ENCODE data around the gene MICAL2. TPM values are rescaled to one million over a fixed set of nuclear protein-coding genes. Genes with fewer than 3 reads are reported as not detected.

Gene MICAL2
- total and polyA plus RNA-seq, 10 of the 15 experiments (the other 5 are each of a cell fraction or from before 2014, with no cell fraction given), result 0.90 to 5.6 (median 2.4) TPM

- ChIA-PET RAD21 (ENCODE audit: unreplicated experiment) (interaction anchor here (1.7 to 3.7 kb wide), 3 partner anchors 62 to 187 kb away, joined by 4 to 22 read pairs (median 19); no protein-coding TSS in a partner anchor), CTCF (interaction anchor here (1.1 to 8.3 kb wide), 10 partner anchors 10 to 188 kb away, joined by 3 to 104 read pairs (median 22); no protein-coding TSS in a partner anchor), POLR2A (no interaction called here), SMC1A (ENCODE audit: uncharacterized antibody, unreplicated experiment) (interaction anchor here (1.0 to 3.1 kb wide), 6 partner anchors 11 to 189 kb away, joined by 3 to 26 read pairs (median 8); no protein-coding TSS in a partner anchor)
- Histone ChIP-seq H3K4me1 (ENCODE audit: control insufficient read depth, insufficient read depth, low read length) (peaks cover 7% of the 10 kb centered on the region), H3K4me2 (ENCODE audit: control insufficient read depth, insufficient read depth) (no peak overlapping the region), H3K27me3 (replicated peaks in 1 of 2; ENCODE audit: control insufficient read depth in 2 of 2, insufficient read depth in 2 of 2, low read length in 1 of 2) (no peaks in the 10 kb centered on the region), H3K27ac (ENCODE audit: control insufficient read depth, insufficient read depth) (no peak overlapping the region), H2AFZ (ENCODE audit: control insufficient read depth, low read depth, low read length) (no peak overlapping the region), H3K79me2 (ENCODE audit: control insufficient read depth, insufficient read depth, low read length) (no peaks in the 10 kb centered on the region), H3K4me3 (no peak overlapping the region), H3K9ac (ENCODE audit: control insufficient read depth, insufficient read depth, low read length) (no peak overlapping the region), H3K9me3 (replicated peaks; ENCODE audit: control insufficient read depth, insufficient read depth, low read length) (no peaks in the 10 kb centered on the region), H4K20me1 (ENCODE audit: control insufficient read depth, insufficient read depth) (no peaks in the 10 kb centered on the region), H3K36me3 (ENCODE audit: control insufficient read depth in 2 of 2, insufficient read depth in 2 of 2, low read length in 1 of 2) (no peaks in the 10 kb centered on the region)
- intact Hi-C loops (cut with micrococcal nuclease; ENCODE audit: unreplicated experiment) (no loop called here), in situ Hi-C loops (cut with MboI) (loop anchor here (5.0 kb wide), 1 partner anchor 188 kb away; no protein-coding TSS in a partner anchor)
- 38% methylated on average over 6 of the region's 6 CpGs for WGBS (ENCODE audit: insufficient coverage, insufficient replicate concordance, low lambda C conversion rate, missing lambda C conversion rate)
- no peak for ATAC-seq
- no peak for DNase-seq (ENCODE audit: low read depth, low spot score)
- FAIRE-seq, result no peak
- no TSS peak for BruUV-seq (replicated peaks)
- TF ChIP-seq FOXM1 (IDR thresholded peaks at IDR 0.05; ENCODE audit: low read depth, low read length), result no peak
- TF ChIP-seq KLF5 (IDR thresholded peaks at IDR 0.05; ENCODE audit: partially characterized antibody), result no peak
- no peak for TF ChIP-seq RELB (IDR thresholded peaks at IDR 0.05; ENCODE audit: low read depth)
- TF ChIP-seq MXI1 (IDR thresholded peaks at IDR 0.05; ENCODE audit: low read depth, low read length), result no peak
- TF ChIP-seq TAF1 (IDR thresholded peaks at IDR 0.05; ENCODE audit: borderline replicate concordance, low read depth, low read length), result no peak
- no peak for TF ChIP-seq ZZZ3 (IDR thresholded peaks at IDR 0.05; ENCODE audit: control insufficient read depth, insufficient read length, low read depth)
- TF ChIP-seq GABPA (IDR thresholded peaks at IDR 0.05; ENCODE audit: low read depth), result no peak
- no peak for TF ChIP-seq ZBTB11 (CRISPR knock-in tag; IDR thresholded peaks at IDR 0.05)
- no peak for TF ChIP-seq PAX8 (IDR thresholded peaks at IDR 0.05)
- TF ChIP-seq REST (IDR thresholded peaks at IDR 0.05; ENCODE audit: low read depth, low read length), result no peak
- no peak for TF ChIP-seq SRF (IDR thresholded peaks at IDR 0.05; ENCODE audit: low read depth in 2 of 2, low read length in 2 of 2)
- TF ChIP-seq MLLT1 (IDR thresholded peaks at IDR 0.05), result no peak
- no peak for TF ChIP-seq NFYA (IDR thresholded peaks at IDR 0.05; ENCODE audit: borderline replicate concordance, low read depth, low read length)
- TF ChIP-seq TCF12 (IDR thresholded peaks at IDR 0.05; ENCODE audit: low read depth, low read length), result no peak
- TF ChIP-seq ZSCAN29 (IDR thresholded peaks at IDR 0.05), result no peak
These were observed 124.7 kb downstream of the MICAL2 start for GRCh38 chr11:12235080-12235479.
